Skin of body (tissue), 2 donors: Measurements from ENCODE around the gene LRRN2. TPM values are rescaled to one million over a fixed set of nuclear protein-coding genes. Genes with fewer than 3 reads are reported as not detected.
"Not testable (repeated sequence)": the region's sequence is repeated elsewhere in the genome, so short reads cannot be mapped to it uniquely, and the experiment has no call there.

Experiments used
- DNase-seq: peaks from one replicate; lab custom pipeline; 2025; lab: John Stamatoyannopoulos, UW
- total RNA-seq: library from RNA; depleted of rRNA; stranded (reverse); fragments of >200 nt; gene quantifications from one replicate; pipeline ENCODE4 v1.2.3, GENCODE V29; 2014

The LRRN2 gene
- total RNA-seq, 1 donor from 2014 or later: 0.89 TPM

DNA sequence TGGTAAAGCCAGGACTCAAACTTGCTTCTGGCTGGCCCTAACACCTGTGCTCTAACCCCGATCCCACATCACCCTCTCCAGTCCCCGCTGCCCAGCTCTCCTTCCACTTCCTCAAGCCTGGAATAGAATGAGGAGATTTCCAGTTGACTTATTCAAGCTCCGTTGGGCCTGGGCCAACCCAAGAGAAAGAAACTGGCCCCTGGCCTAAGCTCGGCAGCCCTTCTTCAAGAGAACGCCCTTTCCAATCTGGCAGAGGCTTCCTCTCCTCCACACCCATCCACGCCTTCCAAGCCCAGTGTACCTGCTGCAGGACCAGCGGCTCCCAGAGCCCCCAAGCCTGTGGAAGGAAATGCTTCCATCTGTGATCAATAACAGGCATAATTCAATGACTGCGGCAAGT lies 51.9 kb downstream of the LRRN2 start:
- DNase-seq: no peak

DNA sequence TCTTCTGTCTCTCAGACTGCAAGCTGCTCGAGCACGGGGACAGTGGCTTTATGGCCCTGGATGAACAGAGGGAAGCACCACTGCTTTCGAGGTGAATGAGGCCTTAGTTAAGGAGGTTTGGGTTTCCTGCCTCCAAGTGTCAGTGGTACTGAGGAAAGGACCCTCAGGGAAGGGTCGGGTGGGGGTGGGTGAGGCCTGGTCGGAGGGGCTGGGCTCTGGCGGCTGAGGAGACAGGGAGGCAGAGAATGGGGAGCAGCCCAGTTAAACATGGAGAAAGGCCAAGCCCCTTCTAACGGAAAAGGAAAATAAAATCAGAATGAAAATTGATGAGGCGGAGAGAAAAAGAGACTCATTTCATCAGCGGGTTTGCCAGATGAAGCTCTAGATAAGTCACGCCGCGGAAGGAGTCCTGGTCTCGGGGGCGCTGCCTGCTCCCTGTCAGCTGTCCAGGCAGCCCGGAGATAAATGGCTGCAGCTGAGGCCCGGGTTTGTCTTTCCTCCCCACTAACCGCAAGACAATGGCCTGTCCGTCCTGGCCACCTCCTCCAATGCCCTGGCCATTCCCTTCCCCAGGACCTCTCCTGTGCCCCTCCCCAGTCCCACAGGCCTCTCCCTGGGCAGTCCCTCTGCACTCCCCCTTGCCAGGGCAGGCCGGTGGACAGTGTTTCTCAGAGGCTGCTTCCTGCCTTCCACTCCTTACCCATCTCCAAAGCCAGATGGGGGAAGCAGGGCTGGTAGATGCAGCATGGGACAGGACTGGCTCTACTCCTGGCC lies 55.2 kb downstream of the LRRN2 start:
- no peak for DNase-seq

DNA sequence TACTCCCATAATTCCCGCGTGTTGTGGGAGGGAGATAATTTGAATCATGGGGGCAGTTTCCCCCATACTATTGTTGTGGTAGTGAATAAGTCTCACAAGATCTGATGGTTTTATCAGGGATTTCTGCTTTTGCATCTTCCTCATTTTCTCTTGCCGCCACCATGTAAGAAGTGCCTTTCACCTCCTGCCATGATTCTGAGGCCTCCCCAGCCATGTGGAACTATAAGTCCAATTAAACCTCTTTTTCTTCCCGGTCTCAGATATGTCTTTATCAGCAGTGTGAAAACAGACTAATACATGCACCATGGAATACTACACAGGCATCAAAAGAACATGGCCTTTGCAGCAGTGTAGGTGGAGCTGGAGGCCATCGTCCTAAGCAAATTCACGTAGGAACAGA lies 56.1 kb downstream of the LRRN2 start:
- not testable (repeated sequence) for DNase-seq

DNA sequence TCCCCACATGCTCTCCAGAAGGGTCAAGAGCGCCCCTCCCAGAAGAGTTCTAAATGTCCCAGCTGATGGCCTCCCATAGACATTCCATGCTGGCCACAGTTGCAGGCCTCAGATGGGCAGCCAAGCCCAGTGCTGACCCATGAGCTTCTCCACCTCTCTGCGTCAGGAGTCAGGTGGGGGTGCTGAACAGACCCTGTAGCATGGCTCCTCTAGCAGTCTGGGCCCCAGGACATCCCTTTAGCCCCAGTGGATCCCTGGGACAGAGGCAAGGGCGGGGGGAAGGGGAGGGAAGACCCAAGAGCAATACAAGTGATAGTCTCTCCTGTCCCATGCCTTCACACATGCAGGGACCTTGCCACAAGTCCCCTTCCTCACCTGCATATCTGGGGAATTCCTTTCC lies 56.7 kb downstream of the LRRN2 start:
- DNase-seq: no peak

DNA sequence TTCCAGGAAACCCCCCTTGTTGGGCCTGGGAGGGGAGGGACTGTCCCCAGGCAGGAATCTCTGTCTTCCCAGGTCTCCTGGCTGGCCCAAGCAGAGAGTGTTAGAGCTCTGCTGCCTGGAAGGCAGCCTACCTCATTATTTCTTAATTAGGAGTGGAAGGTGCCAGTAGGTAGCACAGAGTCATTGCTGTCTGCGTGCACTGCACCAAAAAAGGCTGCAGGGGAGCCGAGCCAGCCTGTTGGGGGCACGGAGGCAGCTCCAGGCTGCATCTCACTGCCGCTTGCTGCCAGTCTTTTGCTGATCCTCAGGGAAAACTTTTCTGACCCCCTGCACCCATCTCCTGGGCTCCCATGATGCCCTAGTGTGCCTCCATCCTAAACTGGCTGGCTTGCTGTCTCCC lies 58.1 kb downstream of the LRRN2 start:
- no peak for DNase-seq

DNA sequence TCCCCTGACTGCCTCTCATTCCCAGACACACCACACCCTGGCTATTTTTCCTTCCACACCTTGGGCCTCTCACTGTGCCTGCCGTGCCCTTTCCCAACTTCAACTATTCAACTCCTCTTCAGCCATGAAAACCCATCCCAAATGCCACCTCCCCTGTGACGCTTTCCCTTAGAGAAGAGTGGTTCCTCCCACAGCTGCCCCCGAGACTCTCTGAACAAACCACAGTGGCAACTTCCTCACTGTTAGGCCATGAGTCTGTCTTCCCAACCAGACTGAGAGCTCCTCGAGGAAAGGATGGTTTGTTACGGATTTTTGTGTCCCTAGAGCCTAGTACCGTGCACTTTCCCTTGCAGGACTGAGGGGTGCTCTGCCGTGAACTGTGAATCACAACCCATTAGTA lies 59.2 kb downstream of the LRRN2 start:
- DNase-seq: no peak

DNA sequence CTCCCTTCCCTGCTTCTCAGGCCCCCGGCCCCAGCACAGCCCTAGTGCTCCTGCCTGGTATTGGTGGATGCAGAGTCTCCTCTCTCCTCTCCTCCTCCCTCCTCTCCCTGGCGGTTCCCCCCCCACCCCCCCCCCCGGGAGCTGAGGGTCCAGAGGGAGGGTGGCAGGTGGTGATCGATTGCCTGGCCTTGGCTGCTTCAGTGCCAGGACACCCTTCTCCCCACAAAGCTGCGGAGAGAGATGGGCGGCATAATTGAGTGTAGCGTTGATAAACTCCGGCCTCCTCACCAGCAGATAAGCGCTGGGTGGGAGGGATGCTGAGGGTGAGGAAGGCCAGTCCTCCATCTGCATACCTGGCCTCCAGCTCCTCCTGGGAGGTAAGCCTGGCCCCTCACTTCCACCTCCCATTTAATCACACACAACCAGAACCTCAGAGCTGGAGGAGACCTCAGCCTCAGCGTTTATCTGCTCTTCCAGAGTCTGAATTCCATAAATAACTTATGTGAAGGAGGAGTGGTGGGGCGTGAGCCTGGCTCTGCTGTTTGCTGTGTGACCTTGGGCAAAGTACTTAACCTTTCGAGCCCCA lies 60.8 kb downstream of the LRRN2 start:
- DNase-seq: no peak

DNA sequence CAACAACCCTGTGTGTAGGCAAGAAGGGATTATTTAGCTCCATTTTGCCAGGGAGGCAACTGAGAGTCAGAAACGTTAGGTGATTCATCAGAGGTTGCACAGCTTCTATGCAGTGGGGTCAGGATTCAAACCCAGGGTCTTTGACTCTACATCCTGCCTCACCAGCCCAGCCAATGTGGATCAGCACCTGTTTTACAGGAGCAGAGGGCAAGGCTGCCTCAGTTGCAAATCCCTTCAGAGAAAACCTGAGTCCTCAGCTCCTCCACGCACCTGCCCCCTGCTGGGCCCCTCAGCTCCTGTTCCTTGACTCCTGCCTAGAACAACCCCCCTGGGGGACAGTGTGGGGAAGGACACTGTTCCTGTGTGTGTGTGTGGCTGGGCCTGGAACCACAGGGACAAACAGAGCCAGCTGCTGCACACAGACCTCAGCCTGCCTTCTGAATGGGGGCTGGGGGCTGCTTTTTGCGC lies 61.6 kb downstream of the LRRN2 start:
- no peak for DNase-seq

DNA sequence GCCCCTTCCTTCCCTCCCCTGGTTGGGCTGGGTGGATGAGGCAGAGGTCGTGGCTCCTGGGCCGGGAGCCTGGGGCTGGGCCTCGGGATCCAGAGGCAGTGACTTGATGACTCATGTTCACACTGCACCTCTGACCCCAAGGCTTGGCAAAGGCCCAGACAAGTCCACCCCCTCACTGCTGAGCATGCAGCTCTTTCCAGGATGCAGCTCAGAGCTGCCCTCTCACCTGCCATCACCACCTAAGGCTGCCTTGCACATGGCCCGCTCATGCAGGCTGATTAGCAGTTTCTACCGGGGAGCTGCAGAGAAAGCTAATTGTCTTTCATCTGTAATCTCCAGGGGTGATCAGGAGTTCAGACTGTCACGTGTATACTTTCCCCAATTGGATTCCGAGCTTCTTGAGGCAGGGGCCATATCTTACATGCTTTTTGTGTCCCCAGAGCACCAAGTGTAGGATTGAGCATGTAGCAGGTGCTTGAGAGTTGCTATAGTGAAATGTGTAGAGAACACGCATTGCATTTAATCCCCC lies 62.1 kb downstream of the LRRN2 start:
- DNase-seq: no peak

DNA sequence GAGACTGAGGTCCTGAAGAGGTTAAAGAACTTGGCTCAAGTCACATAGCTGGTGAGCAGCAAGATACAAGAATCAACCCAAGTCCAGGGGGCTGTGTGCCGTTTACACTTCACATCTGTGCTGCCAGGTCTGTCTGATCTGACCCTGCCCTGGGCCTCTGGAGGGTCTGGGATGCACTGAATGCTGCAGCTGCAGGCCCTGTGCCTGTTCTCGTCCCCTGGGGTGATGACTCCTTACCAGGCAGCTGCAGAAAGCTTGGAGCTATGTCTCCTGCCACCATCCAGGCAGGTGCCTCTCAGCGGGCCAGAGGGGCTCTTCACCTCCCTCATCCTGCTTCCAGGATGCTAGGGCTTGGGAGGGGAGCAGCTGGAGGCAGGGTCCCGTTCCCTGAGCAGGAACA lies 63.5 kb downstream of the LRRN2 start:
- no peak for DNase-seq

DNA sequence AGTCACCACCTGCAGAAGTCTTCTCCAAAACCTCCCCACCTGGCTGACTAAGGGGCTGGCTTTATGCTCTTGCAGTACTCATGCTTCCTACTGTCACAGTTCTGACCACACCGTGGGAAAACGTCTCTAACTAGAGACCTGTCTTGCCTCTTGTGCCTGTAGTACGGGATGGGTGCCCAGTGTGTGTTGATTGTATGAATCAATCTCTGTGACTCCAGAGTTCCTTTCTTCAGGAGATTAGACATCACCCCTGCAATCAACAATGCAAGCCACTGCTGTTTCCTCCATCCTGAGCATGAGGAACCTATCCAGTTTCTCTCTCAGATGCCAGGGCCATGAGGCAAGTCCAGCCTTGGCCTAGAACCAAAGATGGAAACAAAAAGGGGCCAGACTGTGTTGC lies 64.1 kb downstream of the LRRN2 start:
- DNase-seq: no peak

DNA sequence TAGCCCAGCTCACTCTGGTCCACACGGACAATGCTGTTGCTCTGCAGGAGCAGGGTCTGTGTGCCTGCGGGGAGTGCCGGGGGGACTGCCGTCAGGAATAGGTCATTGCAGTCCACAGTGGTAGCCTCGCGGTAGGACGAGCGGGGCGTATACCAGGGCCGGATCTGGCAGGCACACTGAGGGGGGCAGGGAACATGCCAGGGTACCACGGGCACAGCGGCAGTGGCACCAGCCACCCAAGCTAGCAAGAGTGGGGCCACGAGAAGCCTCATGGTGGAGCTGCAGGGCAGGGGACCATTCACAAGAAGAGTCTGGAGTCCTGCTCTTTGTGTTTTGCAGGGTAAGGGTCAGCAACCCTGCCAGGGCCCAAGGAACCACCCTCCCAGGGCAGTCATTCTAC lies 65.8 kb downstream of the LRRN2 start:
- no peak for DNase-seq

DNA sequence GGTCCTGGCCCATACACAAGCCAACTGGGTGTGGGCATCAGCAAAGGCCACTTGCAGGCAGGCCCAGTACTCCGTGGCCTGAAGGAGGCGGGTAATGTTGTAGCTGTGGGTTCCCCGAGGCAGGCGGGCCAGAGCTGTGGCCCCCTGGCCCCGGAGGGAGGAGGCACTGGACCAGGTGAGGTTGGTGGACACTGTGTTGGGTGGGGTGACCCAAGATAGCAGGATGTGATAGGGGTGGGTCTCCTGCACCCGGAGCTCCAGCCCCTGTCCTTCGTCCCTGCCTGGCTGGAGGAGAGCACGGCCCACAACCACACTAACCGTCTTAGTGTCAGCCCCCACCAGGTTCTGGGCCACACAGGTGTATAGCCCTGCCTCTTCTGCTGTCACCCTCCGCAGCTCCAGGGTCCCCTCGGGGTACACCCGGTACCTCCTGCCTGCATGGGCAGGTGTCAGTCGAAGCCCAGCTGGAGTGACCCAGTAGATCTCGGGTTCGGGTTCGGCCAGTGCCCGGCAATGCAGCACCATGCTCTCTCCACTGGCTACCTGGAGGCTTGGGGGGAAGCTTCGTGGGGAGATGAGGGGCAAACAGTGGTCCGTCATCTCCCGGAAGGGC lies 67.3 kb downstream of the LRRN2 start:
- no peak for DNase-seq

DNA sequence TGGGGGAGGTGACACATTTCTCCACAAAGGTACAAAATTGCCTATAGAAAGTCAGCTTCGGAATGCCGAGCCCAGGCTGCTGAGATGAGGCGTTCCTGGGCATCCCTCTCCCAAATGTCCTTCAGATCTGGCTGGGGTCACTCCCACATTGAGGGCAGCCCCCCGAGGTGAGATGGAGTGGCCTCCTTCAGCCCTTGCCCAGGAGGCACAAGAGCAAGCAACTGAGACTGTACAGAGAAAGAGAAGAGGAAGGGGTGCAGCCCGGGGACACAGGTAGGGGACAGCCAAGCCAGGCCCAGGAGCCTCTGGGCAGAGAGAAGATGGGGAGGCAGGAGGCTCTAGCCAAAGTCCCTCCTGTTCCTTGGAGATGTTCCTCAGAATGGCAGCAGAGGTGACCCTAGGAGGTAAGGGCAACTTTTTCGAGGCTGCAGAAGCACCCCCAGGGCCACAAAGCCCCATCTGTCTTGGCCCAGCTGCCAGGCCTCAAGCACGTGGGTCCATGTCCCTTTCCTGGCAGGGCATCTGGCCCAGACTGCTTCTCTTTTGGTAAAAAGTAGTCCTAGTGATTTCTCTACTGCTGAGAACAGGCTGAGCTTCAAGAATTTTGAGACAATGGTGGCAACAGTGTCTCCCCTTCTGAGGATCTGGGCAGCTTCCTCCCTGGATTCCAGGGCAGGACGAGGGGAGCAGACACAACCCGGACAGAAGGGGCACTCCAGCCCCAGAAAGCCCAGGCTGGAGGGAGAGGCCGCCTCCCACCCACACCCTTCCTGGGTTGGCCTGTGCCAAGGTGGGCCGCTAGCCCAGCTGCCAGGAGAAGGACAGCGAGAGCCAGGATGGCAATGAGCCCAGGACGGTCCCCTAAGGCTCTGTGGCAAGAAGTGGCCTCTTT lies 68.0 kb downstream of the LRRN2 start:
- no peak for DNase-seq

DNA sequence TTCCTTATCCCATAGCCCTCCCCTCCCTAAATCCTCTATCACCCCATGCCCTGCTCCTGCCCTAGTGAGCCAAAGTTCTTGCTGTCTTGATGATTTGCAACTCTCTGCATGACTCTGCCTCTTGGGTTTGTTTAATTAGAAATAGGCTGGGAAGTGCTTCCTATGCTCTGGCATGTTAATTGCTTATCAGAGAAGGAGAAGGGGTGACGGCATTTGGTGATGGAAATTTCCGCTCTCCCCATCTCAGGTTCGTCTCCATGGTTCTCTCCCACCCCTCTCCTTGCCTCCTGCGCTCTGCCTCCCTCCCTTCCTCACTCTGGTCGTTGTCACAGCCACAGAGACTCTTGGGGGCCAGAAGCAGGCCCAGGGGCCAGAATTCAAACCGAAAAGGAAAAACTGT lies 68.9 kb downstream of the LRRN2 start:
- DNase-seq: no peak

DNA sequence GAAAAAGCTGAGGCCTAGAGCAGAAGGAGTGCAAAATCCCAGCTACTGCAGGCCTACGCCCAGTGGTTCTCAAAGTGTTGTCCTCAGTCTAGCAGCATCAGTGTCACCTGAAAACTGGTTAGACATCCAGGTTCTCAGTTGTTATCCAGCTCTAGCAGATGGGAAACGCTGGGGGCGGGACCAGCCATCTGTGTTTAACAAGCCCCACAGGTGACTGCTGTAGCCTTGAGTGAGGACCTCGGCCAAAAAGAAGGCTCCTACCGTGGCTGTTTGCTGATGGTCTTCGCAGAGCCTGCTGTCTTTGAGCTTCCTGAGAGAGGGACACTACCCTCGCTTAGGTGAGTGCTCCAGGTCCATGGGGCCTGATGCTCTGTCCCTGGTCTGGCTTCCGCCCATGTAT lies 69.7 kb downstream of the LRRN2 start:
- DNase-seq: no peak

DNA sequence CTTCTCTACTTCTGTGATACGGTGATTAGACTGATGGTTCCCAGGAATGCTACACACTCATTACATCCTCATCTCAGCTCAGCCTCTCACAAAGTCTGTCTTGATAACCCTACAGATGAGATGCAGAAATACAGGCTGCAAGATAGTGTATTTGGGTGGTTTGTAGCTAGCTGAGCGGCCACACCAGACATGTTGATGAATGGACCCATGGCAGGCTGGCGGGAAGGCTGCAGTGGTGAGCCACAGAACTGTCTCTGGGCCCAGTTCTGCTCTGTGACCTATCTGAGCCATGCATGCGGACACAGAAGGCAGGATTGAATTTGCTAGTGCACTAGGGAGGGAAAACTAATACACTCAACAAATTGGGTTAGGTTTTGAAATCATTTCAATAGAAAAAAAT lies 71.9 kb downstream of the LRRN2 start:
- no peak for DNase-seq

DNA sequence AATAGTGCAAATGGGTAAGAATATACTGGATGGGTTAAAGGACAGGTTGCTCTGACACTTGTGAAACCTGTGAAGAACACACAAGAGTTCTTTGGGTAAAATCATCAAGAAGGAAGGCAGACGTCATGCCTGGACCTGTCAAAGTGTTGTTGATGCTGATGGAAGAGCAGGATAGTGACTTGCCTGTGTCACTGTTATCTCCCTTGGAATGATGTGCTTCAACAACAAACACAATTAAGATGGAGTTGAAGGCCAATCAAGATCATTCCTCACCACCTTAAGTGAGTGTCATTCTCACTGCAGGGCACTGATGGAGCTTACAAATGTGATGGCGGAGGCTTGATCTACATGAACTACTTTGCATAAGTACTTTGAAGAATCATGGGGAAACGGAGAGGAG lies 73.2 kb downstream of the LRRN2 start:
- DNase-seq: no peak

DNA sequence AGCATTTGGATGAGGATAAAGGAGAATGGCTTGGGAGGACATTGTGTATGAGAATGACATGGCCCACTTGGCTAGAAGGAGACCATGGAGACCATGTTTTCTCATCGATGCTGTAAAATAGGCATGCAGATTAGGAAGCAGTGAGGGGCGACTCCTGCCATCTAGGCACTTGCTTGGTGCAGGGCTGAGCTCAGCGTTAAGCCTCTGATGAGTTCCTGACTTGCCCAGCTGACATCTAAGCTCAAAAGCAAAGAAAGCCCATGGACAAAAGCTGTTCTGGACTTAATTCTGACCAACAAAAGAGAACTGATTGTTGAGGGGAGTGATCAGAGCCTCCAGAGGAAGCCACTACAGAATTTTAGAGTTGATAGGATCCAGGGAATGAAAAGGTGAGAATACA lies 74.5 kb downstream of the LRRN2 start:
- DNase-seq: no peak

DNA sequence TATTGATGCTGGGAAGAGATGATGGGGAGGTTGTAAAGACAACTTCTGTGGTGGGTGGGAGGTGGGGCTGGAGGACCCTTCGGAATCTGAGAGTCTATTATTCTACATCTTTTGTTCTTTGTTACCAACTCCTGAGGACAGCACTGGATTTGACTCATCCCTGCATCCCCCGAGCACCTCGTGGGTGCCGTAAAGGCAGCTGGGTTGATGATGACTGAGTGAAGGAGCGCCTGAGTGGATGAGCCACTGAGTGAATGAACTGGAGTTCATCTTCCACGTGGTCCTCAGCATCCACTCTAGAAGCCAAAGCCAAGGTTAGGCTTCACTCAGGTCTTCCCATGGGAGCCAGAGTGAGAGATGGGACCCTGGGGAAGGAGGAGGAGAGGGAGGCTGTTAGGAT lies 77.6 kb downstream of the LRRN2 start:
- no peak for DNase-seq

DNA sequence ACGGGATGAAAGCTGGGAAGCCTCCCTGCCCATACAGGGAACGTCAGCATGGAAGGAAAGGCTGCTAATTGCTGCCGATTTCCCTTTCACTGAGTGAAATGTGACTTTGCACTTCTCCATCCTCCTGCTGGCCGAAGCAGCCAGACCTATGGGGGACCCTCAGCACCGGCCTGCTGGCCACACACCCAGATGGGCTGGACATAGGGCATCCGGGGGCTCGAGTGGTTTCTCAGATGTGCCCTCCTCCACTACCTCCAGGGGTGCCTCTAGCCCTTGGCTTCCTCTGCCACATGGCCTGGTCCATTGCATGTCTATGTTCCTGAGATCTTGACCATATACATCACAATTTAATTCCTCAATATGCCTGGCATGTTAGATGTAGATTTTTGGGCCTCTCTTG lies 79.7 kb downstream of the LRRN2 start:
- DNase-seq: no peak
